ENCODE results near the gene MRTFA.
"Not testable (repeated sequence)": the region's sequence is repeated elsewhere in the genome, so short reads cannot be mapped to it uniquely, and the experiment has no call there.

The MRTFA gene

GRCh38 chr22:40405178-40406062, 231.1 kb downstream of the MRTFA start:
- no peak for DNase-seq

DNA sequence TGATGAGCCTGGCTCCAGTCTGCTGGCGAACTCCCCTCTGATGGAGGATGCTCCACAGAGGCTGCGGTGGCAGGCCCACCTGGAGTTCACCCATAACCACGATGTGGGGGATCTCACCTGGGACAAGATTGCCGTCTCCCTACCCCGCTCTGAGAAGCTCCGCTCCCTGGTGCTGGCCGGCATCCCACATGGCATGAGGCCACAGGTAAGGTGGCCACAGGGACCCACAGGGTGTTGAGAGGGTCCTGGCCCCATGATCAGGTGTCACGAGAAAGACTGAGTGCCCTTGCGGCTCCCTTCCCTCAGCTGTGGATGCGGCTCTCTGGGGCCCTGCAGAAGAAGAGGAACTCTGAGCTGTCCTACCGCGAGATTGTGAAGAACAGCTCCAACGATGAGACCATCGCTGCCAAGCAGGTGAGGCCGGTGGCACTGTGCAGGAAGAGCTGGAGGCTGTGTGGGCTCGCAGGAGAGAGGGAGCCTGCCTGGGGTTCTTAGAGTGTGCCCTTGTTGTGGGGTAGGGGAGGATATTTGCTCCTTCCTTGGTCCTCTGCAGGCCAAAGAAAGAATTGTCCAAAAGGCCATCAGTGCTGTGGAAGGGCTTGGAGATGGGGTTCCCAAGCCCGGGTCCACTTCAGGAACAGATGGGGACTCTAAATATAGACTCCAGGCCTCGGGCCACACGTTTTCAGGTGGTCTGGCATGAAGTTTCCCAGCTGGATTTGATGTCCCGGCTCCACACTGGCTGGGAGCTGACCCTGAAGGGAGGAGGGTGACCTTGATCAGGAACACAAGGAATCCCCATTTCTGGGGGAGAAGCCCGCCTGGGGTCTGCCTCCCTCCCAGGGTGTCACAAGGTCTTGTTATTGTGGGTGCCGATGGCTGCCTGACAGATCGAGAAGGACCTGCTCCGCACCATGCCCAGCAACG, 232.0 kb downstream of the MRTFA start:
- no peak for DNase-seq

- DNase-seq, result no peak
Measured at GRCh38 chr22:40403651-40404050, 232.9 kb downstream of the MRTFA start.

DNA sequence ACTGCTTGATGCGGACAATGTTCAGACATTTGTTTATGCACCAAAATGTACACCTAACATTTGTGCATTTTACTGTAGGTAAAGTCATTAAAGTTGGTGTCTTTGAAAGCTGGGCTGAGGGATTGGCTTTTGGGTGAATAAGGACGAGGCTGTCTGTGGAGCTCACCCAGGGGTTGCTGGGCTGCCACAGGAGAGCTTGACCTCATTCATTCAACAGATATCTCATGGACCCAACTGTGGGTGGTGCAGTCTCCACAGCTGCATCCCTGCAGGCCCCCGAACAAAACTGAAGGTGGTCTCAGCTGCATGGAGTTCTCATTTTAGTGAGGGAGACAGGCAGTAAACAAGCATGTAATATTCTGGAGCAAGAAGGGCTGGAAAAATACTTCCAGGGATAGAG, 233.4 kb downstream of the MRTFA start:
- DNase-seq, result no peak

DNA sequence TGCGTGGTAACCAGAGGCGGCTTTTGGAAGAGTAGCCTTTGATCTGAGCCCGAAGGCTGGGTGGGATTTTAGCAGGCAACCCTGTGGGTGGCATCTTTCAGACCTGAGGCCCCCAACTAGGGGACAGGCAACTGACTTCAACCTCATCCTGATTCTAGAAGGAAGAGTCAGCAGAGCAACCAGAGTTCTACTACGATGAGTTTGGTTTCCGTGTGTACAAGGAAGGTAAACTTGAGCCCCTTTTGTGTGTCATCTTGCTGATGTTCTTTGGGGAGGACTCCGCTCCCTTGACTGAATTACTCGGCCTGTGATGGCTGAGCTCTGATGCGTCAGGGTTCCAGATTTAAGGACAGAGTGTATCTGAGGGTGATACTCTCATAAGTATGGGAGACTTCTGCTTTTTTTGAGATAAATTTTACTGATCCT, 234.5 kb downstream of the MRTFA start:
- no peak for DNase-seq

- DNase-seq, result no peak
Measured at GRCh38 chr22:40401532-40401931, 235.0 kb downstream of the MRTFA start.

GRCh38 chr22:40400159-40400558, 236.4 kb downstream of the MRTFA start:
- no peak for DNase-seq

DNA sequence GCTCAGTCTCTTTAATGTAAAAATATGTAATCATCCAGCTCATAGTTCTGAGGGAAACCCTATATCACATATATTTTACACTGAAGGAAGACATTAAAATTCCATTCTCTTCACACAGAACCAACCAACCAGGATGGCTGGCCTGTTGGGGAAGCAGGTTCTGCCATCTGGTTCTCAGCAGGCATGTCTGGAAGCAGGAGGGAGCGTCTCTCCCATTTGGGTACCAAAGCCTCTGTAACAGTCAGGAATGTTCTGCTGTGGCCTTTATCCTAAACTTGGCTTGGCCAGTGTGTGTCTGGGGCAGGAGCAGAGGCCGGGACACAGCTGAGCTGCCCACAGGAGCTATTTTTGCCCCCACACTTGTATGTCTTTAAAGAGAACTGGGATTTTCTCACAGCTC, 236.9 kb downstream of the MRTFA start:
- no peak for DNase-seq

DNA sequence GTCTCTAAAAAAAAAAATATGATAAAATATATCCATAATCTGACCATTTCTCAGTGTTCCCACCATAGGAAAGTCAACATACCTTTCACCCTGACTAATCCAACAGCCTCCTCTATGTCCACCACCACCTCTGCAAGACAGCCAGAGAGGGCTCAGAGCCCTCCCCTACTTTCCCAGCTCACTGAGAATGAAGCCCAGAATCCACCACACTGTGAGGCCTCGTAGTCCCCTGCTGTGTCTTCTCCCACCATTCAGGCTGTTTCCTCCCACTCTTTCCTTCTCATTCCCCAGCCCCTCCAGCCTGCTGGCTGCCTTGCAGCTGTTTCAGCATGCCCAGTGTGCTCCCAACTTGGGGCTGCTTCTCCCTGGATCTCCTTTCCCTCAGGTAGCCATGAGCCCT, 239.1 kb downstream of the MRTFA start:
- no peak for DNase-seq

DNA sequence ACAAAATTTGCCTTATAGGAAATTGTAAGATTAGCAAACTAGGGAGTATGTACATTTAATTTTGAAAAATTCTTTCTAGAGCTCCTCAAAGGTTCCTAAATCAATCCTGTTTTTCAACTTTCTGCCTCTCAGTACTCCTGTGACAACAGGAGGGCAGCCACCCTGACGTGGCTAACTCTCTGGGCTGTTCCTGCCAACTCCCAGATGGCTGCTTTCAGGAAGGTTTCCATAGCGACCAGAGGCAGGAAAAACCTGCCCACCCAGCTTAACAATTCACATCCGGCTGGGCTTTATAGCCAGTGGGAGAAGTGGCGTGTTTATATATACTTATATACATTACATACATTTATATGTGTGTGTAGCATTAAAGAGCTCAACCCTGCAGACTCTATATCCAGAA, 239.6 kb downstream of the MRTFA start:
- DNase-seq, result no peak

GRCh38 chr22:40395607-40396006, 240.9 kb downstream of the MRTFA start:
- no peak for DNase-seq

GRCh38 chr22:40394607-40395006, 241.9 kb downstream of the MRTFA start:
- DNase-seq, result no peak

DNA sequence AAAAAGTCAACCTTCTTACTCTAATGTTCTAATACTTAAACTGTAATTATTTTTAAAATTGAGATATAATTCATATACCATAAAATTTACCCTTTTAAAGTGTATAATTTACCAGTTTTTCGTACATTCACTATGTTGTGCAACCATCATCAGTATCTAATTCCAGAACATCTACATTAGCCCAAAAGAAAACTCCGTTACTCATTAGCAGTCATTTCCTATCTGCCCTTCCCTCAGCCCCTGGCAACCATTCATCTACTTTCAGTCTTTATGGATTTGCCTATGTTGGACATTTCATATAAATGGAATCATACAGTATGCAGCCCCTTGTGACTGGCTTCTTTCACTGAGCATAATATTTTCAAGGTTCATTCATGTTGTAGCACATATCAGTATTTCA, 243.9 kb downstream of the MRTFA start:
- no peak for DNase-seq

DNA sequence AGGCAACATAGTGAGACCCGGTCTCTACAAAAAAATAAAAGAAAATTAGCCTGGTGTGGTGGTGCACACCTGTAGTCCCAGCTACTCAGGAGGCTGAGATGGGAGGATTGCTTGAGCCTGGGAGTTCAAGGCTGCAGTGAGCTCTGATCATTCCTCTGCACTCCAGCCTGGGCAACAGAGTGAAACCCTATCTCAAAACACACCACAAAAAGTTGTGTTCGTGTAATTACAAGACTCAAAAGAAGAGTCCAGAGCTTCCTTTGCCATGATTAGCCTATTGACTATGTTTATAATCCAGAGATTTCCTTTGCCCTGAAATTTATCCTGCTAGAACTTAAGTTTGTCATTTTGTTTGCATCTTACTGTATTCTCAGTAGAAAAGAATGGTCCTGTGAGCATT, 245.1 kb downstream of the MRTFA start:
- DNase-seq, result no peak

- DNase-seq, result no peak
Measured at GRCh38 chr22:40388231-40388630, 248.3 kb downstream of the MRTFA start.

- DNase-seq, result no peak
Measured at GRCh38 chr22:40387746-40388145, 248.8 kb downstream of the MRTFA start.

DNA sequence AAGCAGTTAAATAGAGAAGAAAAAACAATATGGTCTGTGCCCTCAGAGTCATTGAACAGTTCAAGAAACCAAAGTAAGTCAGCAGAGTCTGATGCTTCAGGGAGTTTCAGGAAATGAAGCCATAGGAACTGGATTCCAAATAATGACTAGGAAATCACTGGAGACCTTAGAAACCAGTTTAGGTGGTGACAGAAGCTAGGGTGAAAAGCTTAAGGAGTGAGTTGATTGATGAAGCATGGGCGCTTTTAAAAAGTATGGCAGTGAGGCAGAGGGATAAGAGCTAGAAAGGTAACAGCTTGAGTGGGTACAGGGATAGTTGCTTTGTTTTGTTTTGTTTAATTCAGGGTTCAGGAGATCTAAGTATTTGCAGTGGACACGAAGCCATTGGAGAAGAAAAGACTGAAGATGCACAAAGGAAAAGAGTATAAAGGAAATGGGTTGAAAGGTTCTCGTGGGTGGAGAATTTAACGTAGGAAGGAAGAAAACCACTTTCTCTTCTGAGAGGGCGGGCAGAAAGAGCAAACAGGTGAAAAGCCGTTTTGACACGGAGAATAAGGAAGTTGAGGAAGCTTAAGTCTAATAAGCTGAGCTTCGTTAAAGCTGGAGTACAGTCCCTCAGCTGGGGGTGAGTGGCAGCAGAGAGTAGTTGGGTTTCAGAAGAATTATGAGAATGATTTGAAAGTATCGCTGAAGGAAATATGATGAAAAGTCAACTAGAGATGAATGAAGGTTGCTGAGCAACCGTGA, 251.3 kb downstream of the MRTFA start:
- no peak for DNase-seq

GRCh38 chr22:40383905-40384304, 252.6 kb downstream of the MRTFA start:
- no peak for DNase-seq

- DNase-seq, result no peak
Measured at GRCh38 chr22:40381461-40381860, 255.1 kb downstream of the MRTFA start.

GRCh38 chr22:40378448-40378847, 258.1 kb downstream of the MRTFA start:
- not testable (repeated sequence) for DNase-seq

- no peak for DNase-seq
Measured at GRCh38 chr22:40377931-40378330, 258.6 kb downstream of the MRTFA start.

- DNase-seq, result no peak
Measured at GRCh38 chr22:40376149-40376548, 260.4 kb downstream of the MRTFA start.

DNA sequence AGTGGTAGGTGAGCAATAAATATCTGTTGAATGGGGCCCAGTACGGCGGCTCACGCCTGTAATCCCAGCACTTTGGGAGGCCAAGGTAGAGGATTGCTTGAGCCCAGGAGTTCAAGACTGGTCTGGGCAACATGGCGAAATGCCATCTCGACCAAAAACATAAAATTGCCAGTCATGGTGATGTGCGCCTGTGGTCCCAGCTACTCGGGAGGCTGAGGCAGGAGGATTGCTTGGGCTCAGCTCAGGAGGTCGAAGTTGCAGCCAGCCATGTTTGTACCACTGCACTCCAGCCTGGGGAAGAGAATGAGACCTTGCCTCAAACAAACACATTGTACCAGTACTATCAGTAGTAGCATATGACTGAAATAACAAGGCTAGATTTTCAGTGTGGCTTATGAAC, 262.0 kb downstream of the MRTFA start:
- DNase-seq, result no peak
